G401 (cell line): ENCODE measurements around the gene AKAP3. TPM values are rescaled to one million over a fixed set of nuclear protein-coding genes. Genes with fewer than 3 reads are reported as not detected.

Experiments
- total RNA-seq: library from RNA; depleted of rRNA; stranded (reverse); fragments of >200 nt; shearing (Covaris generic); gene quantifications from 2 replicates; pipeline ENCODE4 v1.2.3, GENCODE V29; 2014; rRNA removed

AKAP3 gene
- total RNA-seq, 1 experiment from 2014 or later: 0.58 TPM

Other genes starting within 250 kb of the AKAP3 start
- gene FGF6, start 203.2 kb downstream of the AKAP3 start, total RNA-seq: not detected in 2 replicates
- gene RAD51AP1, start 110.2 kb downstream of the AKAP3 start, total RNA-seq: 47.7 and 47.9 TPM in 2 replicates
- 34.0 and 63.6 TPM in 2 replicates for gene DYRK4, start 86.8 kb downstream of the AKAP3 start, total RNA-seq
- gene NDUFA9, start 63 bp upstream of the AKAP3 start, total RNA-seq: 101 and 160 TPM in 2 replicates
- gene GALNT8, start 71.3 kb upstream of the AKAP3 start, total RNA-seq: 0.25 and 0.27 TPM in 2 replicates